Measurements from ENCODE around the gene IGIP.

IGIP gene

DNA sequence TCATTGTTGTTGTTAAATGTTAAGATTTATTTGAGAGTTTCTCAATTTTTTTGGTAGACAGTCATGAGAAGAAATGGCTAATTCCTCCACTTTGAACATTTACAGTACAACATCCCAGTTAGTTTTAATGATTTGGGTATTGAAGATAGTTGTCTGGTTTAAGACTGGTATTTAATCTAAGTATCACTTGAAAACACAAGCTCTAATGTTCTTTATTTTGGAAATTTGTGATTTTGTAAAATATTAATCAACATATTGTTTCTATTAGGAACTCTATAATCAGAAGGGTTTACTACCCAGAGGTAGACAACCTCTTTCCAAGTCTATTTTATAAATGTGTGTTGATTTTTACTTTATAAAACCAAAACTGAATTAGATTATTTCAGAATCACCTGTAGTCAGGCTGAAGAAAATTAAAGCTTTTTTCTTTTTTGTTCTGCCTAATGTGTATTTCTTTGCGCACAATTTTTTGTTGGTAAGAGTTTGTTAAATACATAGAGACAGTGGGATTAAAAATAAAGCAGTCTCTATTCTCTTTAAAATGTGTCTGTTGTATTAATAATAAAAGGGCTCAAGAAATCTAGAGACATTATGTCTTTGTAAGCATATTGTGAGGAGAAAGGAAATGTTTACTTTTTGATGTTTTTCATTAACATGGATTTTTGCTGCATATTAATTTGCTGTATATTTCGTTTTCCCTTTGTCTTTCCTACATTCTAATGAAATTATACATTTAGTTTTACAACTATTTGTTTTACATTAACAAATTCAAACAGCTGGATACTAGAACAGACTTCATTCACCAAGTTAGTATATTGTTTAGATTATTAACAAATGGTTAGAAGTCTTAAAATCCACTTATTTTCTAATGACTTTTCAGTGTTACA, 15.7 kb upstream of the IGIP start:
- no peak for DNase-seq
- in situ Hi-C loops (cut with HindIII; ENCODE audit: low pct_ligation_motif_present, low pct_unique_long_range_greater_than_20kb, low sequenced_read_pairs): no loop called here

DNA sequence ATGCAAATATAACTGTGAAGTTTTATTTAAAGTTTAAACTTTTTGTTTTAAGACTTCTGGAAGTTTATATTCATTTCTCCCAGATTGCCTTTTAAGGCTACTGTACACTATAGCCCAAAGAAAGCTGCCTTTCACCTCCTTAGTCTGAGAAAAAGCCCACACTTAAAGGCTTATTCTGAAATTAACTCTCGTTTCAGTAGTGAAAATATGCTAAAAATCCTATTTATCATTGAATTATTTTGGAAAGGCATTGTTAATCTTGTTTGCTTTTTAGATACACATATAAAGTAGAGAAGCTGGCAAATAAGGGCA, 15.1 kb upstream of the IGIP start:
- no peak for DNase-seq
- in situ Hi-C loops (cut with HindIII; ENCODE audit: low pct_ligation_motif_present, low pct_unique_long_range_greater_than_20kb, low sequenced_read_pairs): no loop called here

DNA sequence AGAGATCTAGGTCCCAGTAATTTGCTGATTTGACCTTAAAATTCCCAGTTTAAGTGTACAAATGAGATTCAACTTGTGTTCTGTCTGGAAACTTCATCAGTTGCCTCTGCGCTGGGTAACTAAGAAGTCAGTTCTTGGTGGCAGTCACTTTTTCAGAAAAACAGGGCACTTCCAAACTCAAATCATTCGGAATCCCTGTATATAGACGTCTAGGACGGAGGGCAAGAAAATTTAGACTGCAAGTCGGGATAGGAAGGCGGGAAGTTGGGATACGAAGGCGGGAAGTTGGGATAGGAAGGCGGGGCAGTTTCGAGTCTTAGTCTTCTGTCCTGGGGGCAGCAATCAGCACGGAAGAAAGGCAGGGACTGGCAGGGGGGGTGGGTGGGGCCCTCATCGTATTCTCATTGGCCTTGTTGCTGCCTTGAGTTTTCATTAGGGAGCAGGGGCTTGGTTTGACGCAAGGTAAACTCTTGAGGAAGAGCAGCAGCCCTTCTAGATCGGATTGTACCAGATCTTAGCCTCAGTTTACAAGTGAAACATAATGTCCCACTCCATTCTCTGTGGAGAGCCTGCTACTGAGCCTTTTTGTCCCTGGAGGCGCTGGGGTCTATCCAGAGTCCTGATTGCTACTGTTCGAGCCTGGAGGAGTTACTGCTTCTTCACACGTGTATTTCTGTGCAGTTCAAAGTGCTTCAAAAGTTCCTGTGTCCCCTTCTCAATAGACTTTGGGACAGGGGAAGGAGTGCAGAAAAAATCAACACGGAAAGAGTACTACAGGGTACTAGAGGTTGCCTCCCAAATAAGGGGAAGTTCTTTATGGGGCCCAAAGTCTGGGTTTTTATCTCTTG, 14.5 kb upstream of the IGIP start:
- no peak for DNase-seq
- in situ Hi-C loops (cut with HindIII; ENCODE audit: low pct_ligation_motif_present, low pct_unique_long_range_greater_than_20kb, low sequenced_read_pairs): no loop called here

DNA sequence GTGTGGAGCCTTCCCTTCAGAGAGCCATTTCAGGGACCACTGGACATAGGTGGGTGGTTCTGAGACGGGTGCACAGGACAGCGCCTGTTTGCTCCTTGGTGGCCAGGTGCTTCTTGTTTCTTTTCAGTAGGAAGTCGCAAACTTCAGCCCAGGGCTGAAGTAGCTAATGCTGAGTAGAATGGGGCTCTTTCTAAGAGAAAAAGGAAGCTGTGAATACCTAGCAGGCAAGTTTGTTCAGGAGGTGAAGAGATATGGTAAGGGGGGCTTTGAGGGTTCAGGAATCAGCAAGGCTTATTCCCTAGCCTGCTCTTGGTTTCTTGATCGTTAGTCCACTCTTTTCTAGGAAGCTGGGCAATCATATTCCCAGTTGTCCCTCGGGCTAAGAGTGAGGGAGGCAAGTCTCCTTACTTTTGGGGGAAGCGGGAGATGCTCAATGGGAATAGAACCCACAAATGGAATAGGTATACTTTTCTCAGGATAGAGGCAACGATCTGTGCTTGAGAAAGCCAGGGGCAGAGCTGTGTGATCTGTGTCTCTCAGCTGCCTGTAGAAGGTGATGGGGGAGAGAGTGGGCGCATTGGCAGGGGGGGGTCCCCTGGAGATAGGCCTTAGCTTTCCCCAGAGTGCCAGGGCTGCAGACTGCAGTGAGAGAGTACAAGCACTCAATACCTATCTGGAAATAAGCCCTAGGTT, 13.7 kb upstream of the IGIP start:
- DNase-seq: no peak
- in situ Hi-C loops (cut with HindIII; ENCODE audit: low pct_ligation_motif_present, low pct_unique_long_range_greater_than_20kb, low sequenced_read_pairs): no loop called here

DNA sequence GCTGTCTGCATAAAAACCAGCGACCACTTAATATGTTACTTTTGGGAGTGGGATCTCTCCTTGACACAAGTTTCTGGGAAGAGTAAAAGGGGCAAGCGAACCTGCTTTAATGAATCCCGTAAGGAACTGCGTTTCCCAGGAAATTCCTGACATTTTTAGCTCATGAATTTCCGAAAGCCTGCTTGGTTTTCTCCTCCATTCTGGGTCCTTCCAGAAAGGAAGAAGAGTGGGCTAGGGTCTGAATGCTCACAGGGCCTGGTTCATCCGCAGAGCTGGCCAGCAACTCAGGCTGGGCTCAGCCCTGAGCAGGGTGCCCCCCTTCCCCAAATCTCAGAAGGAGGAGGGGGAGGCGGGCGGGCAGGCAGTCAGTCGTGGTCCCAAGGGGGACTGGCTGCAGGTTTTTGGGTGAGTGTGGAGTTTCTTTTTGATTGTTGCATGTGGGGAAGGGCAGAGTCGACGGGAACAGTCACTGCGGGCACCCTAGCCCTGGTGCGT, 13.0 kb upstream of the IGIP start:
- peak; percentile 22 for DNase-seq
- in situ Hi-C loops (cut with HindIII; ENCODE audit: low pct_ligation_motif_present, low pct_unique_long_range_greater_than_20kb, low sequenced_read_pairs): no loop called here

DNA sequence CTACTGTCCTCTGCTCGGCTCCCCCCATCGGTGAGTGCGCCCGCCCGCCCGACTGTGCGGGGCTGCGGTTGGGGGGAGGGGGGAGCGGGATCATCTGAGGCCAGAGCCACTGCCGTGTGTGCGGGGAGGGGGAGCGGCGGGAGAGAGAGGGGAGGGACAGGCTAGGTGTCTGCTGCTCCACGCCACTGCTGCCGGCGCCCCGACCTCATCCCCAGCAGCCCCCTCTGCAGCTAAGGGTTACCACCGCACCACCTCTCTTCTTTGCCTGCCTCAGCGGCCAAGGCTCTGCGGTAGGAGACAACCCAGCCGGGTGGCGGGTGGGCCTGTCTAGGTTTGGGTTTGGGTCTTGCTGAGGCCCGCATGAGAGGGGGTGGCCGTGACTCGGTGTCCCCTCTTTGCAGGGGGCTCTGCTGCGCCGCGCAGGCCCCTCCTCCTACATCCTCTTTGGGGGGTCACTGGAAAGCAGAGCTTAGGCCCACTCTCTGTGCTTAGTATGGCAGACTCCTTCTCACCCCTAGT, 12.5 kb upstream of the IGIP start:
- in situ Hi-C loops (cut with HindIII; ENCODE audit: low pct_ligation_motif_present, low pct_unique_long_range_greater_than_20kb, low sequenced_read_pairs): no loop called here
- DNase-seq: no peak

DNA sequence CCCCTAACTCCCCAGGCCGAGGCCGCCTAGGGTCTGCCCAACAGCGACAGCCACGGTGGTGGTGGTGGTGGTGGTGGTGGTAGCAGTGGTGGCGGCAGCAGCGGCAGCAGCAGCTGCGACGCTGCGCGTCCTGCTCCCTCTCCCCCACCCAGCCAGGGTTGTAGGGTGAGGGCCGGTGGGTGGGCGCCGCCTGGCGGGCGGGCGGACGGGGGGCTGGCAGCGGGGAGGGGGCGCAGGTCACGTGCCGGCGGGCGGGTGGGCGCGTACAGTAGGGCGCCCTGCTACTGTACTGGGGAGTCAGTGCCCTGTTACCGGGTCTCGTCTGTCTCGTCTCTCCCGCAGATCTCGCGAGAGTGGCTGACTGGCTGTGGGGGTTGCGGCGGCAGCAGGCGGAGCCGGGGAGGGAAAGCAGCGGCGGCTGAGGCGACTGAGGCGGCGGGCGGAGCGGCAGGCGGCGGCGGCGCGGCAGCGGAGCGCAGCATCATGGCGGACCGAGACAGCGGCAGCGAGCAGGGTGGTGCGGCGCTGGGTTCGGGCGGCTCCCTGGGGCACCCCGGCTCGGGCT, 12.0 kb upstream of the IGIP start, which contains the start of gene PURA:
TSS of gene PURA (plus strand) at position 411 of the 565 bp plus-strand sequence. CDS start at position 484, 73 bp downstream.
- peak; percentile 93 for DNase-seq
- in situ Hi-C loops (cut with HindIII; ENCODE audit: low pct_ligation_motif_present, low pct_unique_long_range_greater_than_20kb, low sequenced_read_pairs): no loop called here

DNA sequence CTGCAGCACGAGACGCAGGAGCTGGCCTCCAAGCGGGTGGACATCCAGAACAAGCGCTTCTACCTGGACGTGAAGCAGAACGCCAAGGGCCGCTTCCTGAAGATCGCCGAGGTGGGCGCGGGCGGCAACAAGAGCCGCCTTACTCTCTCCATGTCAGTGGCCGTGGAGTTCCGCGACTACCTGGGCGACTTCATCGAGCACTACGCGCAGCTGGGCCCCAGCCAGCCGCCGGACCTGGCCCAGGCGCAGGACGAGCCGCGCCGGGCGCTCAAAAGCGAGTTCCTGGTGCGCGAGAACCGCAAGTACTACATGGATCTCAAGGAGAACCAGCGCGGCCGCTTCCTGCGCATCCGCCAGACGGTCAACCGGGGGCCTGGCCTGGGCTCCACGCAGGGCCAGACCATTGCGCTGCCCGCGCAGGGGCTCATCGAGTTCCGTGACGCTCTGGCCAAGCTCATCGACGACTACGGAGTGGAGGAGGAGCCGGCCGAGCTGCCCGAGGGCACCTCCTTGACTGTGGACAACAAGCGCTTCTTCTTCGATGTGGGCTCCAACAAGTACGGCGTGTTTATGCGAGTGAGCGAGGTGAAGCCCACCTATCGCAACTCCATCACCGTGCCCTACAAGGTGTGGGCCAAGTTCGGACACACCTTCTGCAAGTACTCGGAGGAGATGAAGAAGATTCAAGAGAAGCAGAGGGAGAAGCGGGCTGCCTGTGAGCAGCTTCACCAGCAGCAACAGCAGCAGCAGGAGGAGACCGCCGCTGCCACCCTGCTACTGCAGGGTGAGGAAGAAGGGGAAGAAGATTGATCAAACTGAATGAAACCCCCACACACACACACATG, 11.2 kb upstream of the IGIP start:
- peak; percentile 62 for DNase-seq
- in situ Hi-C loops (cut with HindIII; ENCODE audit: low pct_ligation_motif_present, low pct_unique_long_range_greater_than_20kb, low sequenced_read_pairs): no loop called here

DNA sequence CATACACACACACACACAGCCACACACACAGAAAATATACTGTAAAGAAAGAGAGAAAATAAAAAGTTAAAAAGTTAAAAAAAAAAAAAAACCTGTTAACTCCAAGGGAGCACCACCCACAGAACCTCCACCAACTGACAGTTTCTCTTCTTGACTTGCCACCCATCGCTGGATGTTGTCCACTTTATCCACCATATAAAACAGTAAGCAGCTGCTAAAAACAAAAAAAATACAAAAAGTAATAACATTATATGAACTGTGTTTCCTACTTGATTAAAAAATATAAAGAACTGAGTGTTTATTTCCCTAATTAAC, 10.6 kb upstream of the IGIP start:
- in situ Hi-C loops (cut with HindIII; ENCODE audit: low pct_ligation_motif_present, low pct_unique_long_range_greater_than_20kb, low sequenced_read_pairs): no loop called here
- DNase-seq: no peak

DNA sequence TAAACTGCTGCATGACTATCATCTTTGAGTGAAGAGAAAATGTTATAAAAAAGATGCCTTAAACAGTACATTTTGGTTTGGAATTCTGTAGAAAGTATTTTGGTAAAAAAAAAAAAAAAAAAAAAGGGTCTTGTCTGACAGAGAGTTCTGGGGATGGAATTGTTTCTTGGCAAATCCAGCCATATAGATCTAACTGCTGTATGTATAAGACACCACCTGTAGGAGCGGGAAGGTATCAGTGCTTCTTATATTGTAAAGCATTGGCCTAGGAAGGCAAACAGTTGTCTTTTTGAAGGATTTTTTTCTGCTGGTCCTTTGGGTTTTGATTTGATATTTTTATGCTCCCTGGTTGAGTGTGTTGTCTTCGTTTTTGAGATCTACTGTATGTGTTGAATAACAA, 9.0 kb upstream of the IGIP start:
- in situ Hi-C loops (cut with HindIII; ENCODE audit: low pct_ligation_motif_present, low pct_unique_long_range_greater_than_20kb, low sequenced_read_pairs): no loop called here
- no peak for DNase-seq

DNA sequence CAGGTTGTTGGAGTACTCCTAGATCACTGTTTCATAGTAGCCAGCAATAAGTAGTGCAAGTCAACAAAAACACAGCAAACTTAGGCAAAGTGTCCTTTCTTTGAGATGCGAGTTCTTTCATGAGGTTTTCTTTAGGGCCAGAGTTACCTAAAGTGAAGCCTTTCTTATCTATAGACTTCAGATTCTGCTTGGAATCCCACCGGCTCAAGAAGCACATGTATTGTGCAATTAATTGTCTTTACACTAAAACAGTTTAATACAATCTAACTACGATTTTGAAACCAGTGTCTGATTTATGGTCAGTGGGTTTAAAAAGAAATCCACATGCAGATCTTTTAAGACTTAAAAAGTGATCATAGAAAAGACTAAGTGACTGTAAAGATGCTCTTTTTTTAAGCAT, 8.2 kb upstream of the IGIP start:
- in situ Hi-C loops (cut with HindIII; ENCODE audit: low pct_ligation_motif_present, low pct_unique_long_range_greater_than_20kb, low sequenced_read_pairs): no loop called here
- no peak for DNase-seq

DNA sequence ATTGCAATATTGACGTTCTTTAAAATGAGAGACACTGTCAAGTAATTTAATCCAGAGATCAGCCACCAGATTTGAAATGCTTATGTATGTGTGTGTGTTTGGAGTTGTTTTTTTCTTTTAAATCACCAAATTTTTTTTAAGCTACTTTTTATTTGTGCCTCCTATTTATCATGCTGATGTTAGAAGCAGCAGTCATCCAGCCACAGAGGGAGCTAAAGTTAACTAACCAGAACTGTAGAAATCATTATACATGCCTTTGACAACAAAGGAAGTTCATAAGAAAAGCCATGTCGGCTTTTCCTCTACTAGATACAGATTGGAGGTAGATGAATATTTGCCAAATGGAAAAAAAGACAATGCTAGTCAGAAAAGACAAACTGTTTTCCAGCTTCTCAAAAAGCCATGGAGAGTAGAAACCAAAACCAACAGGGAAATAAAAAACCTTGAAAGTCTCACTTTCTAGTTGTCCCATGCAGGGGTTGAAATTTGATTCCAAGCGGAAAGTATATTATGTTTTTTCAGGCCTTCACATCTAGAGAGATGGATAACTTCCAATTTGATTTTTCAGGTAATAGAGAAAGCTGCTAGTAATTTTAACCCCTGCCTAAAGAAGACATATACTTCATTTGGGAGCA, 7.3 kb upstream of the IGIP start:
- in situ Hi-C loops (cut with HindIII; ENCODE audit: low pct_ligation_motif_present, low pct_unique_long_range_greater_than_20kb, low sequenced_read_pairs): no loop called here
- DNase-seq: peak; percentile 37

DNA sequence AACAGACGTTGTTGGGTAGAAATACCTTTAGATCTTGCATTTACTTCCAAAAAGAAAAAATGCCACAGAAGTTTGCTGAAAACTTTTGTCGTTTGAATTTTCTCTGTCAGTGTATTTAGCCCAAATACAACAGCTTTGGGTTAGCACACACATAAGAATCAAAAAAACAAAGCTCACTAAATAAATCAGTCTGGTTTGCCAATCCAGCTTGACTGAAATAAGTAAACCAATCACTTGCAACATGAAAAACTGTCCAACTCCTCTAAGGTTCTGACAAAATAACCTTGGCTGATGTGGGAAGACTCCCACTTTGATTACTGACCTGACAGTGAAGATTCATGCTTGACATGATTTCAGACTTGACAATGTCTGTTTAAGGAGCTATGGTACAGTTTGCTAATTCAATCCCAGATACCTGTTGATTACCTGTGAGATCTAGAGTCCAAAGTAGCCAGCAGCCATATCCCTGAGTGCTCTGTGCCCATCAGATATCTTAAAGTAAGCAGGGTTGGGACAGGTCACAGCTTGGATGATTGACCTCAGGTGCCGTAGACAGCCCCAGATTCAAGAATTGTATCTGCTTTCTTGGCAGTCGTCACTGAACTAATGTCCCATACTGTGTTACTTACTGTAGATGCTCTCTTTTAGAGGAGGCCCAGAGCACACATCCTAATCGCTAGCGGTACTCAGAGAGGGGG, 727 bp downstream of the IGIP start:
- in situ Hi-C loops (cut with HindIII; ENCODE audit: low pct_ligation_motif_present, low pct_unique_long_range_greater_than_20kb, low sequenced_read_pairs): no loop called here
- DNase-seq: no peak

DNA sequence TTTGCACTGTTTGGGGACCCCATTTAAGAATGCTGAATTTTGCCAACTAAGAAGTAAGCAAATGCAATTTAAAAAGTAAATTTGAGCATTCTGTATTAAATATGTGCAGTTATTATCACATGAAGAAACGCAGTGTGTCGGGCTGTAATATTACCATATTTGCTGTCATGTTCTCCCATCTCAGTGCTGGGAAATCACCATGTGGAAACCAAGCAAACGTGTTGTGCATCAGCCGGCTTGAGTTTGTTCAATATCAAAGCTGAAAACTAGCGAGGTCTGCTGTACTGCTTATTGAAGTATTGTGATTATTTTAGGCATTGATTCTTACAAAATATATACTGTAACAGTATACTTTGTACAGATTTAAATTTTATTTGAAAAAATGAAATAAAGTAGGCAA, 2.6 kb downstream of the IGIP start:
- in situ Hi-C loops (cut with HindIII; ENCODE audit: low pct_ligation_motif_present, low pct_unique_long_range_greater_than_20kb, low sequenced_read_pairs): no loop called here
- no peak for DNase-seq

DNA sequence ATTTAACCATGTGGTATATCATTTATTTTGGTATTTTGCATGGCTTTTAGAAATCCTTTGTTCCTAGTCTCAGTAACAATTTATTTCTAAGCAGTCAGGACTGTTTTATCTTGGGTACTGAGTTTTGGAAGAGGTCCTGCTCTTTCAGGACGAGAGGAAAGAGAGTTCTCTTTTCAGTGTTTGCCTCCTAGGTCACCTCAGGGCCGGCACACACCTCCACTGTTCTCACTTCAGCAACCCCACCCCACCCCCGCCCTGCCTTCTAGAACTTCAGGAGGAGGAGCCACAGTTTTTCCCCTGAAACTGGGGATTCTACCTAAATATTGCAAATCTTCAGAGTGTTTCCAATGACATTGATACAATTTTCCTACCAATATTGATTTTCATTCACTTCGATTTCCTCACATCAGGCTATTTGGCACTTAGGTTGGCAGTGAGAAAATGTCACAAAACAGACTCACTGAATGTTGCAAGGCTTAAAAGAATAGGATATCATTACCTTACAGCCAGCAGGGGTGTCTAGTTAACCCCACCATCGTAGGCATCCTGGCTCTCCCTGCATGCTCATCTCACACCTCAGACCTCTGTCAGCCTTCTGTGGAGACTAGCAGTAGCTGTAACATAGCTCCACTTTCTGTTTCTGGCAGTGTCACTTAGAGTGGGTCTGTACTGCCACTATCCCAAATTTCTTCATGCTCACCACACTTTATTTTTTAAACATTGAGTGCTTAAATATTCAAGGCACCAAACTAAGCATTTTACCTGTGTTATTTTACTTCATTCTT, 5.4 kb downstream of the IGIP start:
- in situ Hi-C loops (cut with HindIII; ENCODE audit: low pct_ligation_motif_present, low pct_unique_long_range_greater_than_20kb, low sequenced_read_pairs): no loop called here

DNA sequence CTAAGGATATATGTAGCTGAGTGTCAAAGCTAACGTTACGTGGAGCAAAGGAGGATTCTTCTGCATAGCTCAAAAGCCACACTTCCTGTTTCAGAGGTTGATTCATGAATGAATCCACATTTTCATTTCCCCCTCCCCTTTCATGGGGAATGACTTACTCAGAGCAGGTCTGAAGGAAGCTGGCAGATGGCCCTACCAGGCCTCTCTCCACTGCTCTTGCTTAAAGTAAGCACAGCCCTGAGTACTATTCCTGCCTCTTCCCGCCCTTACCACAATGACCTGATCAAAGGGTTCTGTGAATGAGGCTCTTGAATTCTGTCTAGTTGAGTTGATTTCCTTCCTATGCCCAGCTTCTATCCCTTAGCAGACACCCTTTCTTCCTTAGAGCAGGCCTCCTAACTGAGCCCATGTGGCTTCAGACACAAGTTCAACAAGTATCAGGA, 6.3 kb downstream of the IGIP start:
- in situ Hi-C loops (cut with HindIII; ENCODE audit: low pct_ligation_motif_present, low pct_unique_long_range_greater_than_20kb, low sequenced_read_pairs): no loop called here
- peak; percentile 84 for DNase-seq

More for the DNA sequence above, 5.4 kb downstream of the IGIP start:
- DNase-seq: no peak
